IPS-NIHi7 (cell line): ENCODE measurements around the gene THOC6.

Source experiments
- DNase-seq: peaks from one replicate; pipeline ENCODE4 v3.0.0; 2012; ENCODE audit warnings: mixed read lengths; ENCODE audit errors: extremely low spot score

THOC6 gene

DNA sequence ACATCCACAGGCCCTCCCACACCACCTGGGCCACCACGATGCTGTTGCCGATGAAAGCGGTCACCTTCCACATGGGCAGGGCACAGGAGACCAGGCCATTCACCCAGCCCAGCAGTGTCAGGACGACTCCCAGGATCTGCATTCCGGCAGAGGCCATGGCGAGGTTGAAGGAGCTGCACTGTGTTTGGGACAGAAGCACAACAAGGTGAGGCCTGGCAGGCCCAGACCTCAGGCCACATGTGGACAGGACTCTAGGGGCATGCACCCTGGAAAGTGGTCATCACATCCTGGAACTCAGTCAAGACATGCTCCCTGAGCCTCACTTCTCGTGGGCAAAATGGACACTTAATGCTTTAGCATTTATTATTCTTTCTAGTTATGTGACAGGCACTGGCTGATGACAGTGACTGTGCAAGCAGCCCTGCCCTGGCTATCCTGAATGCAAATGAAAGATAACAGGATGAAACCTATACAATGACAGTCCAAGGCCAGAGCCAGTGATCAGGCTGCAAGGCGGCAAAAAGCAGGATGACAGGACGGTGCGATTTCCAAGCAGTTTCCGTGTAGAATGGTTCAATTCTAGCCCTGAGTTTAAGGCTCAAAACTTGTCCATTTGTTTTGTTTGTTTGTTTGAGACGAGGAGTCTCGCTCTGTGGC lies 7.8 kb upstream of the THOC6 start:
- DNase-seq: no peak

GRCh38 chr16:3017344-3017743 lies 6.5 kb upstream of the THOC6 start:
- DNase-seq: no peak

DNA sequence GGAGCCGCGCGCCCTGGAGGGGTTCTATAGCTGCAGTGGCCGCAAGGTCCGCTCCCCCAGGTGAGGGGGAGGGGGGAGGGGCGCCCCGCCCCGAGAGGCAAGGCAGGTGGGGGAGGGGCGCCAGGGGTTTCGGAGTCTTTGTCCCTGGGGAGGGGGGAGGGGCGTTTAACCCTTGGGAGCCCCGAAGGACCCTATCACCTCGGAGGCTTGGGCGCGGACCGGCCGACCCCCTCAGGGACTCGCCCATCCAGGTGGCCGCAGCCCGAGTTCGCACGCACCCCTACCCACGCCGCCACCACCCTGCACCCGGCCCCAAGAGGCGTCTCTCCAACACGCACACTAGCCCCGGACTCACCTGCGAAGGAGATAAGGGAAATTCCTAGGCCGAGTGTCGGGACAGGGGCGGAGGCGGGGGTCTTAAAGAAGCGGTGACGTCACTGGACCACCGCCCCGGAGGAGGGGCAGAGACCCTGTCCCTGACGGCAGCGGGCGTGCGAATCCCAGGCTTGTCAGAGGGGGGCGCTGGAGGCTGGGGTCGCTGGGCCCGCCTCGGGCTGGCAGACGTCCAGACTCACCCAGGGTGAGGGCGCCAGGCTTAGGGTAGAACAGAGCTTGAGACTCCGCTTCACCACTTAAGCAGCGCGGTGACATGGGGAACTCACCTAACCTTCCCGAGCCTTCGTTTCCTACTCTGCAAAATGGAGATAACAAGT lies 5.9 kb upstream of the THOC6 start, which contains the start of gene CLDN6:
Gene CLDN6, minus strand, starts transcription at position 390 of the 713 bp plus-strand sequence. CDS start 2,162 bp downstream, outside the sequence.
- DNase-seq: peak; percentile 81

DNA sequence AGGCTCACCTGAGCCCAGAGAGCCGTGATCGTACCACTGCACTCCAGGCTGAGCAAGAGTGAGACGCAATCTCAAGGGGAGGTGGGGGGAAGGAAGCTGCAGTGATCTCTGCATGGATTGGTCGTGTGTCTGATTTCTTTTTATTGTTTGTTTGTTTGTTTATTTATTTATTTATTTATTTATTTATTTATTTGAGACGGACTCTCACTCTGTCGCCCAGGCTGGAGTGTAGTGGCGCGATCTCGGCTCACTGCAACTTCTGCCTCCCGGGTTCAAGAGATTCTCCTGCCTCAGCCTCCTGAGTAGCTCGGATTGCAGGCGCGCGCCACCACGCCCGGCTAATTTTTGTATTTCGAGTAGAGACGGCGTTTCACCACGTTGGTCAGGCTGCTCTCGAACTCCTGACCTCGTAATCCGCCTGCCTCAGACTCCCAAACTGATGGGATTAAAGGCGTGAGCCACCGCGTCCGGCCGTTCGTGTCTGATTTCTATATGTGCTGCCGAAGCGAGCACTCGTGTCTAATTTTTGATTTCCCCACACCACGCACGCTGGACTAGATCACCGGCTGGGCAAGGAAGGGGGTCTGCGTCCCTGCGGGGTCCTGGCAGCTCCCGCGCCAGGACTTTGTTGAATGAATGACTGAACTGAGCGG lies 4.1 kb upstream of the THOC6 start:
- DNase-seq: no peak

DNA sequence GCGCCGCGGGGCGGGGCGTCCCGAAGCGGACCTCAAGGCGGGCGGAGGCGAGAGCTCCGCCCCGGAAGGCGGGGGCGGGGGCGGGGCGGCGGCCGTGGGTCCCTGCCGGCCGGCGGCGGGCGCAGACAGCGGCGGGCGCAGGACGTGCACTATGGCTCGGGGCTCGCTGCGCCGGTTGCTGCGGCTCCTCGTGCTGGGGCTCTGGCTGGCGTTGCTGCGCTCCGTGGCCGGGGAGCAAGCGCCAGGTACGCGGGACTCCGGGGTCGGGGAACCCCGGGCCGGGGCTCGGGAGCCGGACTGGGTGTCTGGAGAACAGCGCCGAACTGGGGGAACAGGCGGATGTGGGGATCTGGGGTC lies 3.6 kb upstream of the THOC6 start, which contains the start of gene TNFRSF12A:
Gene TNFRSF12A, plus strand, starts transcription at position 122 of the 357 bp plus-strand sequence. Its CDS starts 30 bp downstream, at position 152.
- no peak for DNase-seq

DNA sequence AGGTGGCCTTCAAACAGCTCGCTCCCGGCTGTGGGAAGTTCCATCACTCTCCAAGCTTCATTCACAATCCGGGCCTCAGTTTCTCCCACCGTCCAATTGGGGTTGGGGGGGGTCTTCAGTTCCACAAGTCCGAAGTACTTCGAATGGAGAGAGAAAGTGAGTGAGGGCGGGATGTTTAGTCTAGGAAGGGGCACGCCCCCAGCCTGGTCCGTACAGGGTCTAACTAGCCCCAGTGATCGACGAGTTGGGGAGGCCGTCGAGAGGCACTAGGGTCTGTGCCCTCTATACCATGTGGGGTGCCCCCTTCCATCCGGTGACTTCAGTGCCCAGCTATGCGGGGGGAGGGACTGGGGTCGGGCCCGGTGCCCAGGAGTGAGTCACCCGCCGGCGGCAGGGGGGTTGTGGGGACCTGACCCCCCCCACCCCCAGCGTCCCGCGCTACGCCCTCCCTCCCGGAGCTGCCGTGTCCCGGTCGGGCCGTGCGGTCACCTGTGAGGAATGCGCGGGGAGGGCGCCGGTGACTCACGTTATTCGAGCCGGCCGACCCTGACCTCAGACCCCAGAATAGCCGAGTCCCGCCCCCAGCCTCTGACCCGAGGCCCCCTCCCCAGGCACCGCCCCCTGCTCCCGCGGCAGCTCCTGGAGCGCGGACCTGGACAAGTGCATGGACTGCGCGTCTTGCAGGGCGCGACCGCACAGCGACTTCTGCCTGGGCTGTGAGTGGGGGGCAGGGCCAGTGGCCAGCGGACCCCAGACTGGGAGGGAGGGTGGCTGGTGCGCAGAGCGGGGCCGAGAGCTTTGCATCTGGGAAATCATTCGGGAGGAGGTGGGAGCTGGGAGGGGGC lies 3.0 kb upstream of the THOC6 start:
- DNase-seq: no peak

GRCh38 chr16:3021449-3022207 lies 2.2 kb upstream of the THOC6 start:
- DNase-seq: peak; percentile 72

- no peak for DNase-seq
Observed at GRCh38 chr16:3022208-3022683, 1.6 kb upstream of the THOC6 start.

GRCh38 chr16:3022684-3023414 lies 986 bp upstream of the THOC6 start:
- DNase-seq: no peak

DNA sequence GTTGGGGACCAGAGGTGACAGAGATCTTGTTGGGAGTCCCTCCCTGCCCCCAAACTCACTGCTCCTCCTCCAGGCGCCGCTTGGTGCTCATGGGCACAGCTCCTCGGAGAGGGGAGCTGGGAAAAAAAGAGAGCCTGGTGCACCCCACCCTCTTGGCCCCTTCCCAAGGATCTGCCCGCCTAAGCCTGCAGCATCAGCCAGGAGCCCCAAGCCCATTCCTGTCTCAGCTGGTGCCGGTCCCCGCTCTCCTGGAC lies 493 bp upstream of the THOC6 start:
- no peak for DNase-seq

DNA sequence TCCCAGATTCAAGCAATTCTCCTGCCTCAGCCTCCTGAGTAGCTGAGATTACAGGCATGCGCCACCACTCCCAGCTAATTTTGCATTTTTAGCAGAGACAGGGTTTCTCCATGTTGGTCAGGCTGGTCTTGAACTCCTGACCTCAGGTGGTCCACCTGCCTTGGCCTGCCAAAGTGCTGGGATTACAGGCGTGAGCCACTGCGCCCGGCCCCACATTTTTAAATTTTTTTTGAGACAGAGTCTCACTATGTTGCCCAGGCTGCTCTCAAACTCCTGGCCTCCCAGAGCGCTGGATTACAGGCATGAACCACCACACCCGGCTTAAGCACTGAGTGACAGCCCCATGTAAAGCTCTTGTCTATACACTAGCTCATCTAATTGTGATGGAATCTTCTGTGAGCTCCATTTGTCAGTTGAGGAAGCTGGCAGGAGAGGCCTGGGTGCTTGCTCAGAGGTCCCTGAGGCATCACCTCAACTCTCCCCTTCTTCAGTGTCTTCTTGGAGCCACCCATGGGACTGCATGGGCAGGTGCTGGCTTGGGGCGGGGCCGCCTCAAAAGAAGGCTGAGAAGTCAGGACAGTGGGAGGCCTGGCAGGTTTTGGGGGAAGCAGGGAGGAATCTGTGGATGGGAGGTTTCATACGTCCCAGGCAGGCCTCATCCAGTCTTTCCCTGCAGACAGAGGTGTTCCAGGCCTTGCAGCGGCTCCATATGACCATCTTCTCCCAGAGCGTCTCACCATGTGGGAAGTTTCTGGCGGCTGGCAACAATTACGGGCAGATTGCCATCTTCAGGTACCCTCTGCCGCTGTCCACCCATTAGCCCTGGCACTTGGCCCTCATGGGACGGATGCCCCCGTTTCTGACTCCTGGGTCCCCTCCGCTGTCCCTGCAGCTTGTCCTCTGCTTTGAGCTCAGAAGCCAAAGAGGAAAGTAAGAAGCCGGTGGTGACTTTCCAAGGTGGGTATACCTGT lies 1.5 kb downstream of the THOC6 start:
- DNase-seq: no peak

- DNase-seq: no peak
Observed at GRCh38 chr16:3026003-3026378, 2.2 kb downstream of the THOC6 start.

GRCh38 chr16:3026609-3027488 lies 3.0 kb downstream of the THOC6 start:
- no peak for DNase-seq

- no peak for DNase-seq
Observed at GRCh38 chr16:3027489-3027795, 3.6 kb downstream of the THOC6 start.

- DNase-seq: peak; percentile 86
Observed at GRCh38 chr16:3027983-3028715, 4.3 kb downstream of the THOC6 start.

GRCh38 chr16:3028716-3029319 lies 5.0 kb downstream of the THOC6 start:
- DNase-seq: no peak

DNA sequence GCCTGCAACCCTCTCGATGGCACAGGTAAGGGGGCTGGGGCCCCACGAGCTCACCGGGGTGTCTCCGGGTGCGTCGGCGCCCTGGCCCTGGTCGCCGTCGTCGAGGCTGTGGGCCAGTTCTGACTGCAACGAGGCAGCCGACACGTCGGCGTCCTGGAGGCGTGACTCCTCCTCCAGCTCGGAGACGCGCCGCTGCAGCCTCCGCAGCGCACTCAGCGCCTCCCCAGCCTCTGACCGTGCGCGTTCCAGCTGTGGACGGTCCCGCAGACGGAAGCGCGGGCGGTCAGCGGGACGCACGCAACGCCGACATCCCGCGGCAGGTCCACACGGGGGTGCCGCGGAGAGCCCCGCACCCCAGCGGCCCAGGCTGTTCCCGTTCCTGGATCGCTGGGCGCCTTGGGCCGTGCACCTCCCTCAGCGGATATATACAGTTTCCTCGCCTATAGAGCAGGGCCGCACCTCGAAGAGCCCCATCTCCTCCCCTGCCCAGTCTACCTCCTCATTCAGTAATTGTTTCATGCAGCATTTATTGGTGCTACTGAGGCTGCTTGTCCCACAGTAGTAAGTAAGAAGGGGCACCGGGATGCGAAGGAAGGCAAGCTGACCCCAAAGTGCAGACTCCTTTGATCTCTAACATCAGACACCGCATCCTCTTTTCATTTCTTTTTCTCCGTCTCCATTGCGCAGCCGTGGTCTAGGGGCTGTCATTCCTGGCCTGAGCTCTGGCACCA lies 5.8 kb downstream of the THOC6 start:
- no peak for DNase-seq
